GM12878 (cell line): ENCODE results near the gene SNCG. TPM values are rescaled to one million over a fixed set of nuclear protein-coding genes. Genes with fewer than 3 reads are reported as not detected.
A peak's percentile ranks its signal among the peaks of the same experiment; 100 is the strongest.

Experiments
- ATF3 ChIP-seq: IDR thresholded peaks from 2 replicates; pipeline ENCODE4 v1.6.1; 2011; ENCODE audit warnings: low read depth, mild to moderate bottlenecking, low read length, moderate library complexity, borderline replicate concordance; ENCODE audit errors: extremely low read depth
- BACH1 ChIP-seq: fragments of 450-650 bp; IDR thresholded peaks from 2 replicates; pipeline ENCODE4 v1.6.1; 2017; ENCODE audit warnings: mild to moderate bottlenecking, borderline replicate concordance
- BCL11A ChIP-seq: IDR thresholded peaks from 2 replicates; pipeline ENCODE4 v1.6.1; 2011; ENCODE audit warnings: low read depth, low read length
- BCLAF1 ChIP-seq: fragments of 450-650 bp; IDR thresholded peaks from 2 replicates; pipeline ENCODE4 v1.6.1; 2017; ENCODE audit warnings: antibody characterized with exemption, mild to moderate bottlenecking, moderate library complexity
- CBFB ChIP-seq: IDR thresholded peaks from 2 replicates; pipeline ENCODE4 v1.6.1; 2016; ENCODE audit warnings: antibody characterized with exemption, low read depth
- CHD2 ChIP-seq: IDR thresholded peaks from 2 replicates; pipeline ENCODE4 v1.6.1; 2011; ENCODE audit warnings: low read depth, low read length, improper control_type of control experiment, borderline replicate concordance
- CREM ChIP-seq: IDR thresholded peaks from 2 replicates; pipeline ENCODE4 v1.6.1; 2014; ENCODE audit warnings: antibody characterized with exemption, low read depth
- NBN ChIP-seq: fragments of 450-650 bp; IDR thresholded peaks from 2 replicates; pipeline ENCODE4 v1.6.1; 2016
- NKRF ChIP-seq: fragments of 450-650 bp; conservative IDR thresholded peaks from 2 replicates; pipeline ENCODE4 v1.6.1; 2017; ENCODE audit warnings: mild to moderate bottlenecking, moderate library complexity
- PKNOX1 ChIP-seq: fragments of 450-650 bp; IDR thresholded peaks from 2 replicates; pipeline ENCODE4 v1.6.1; 2016; ENCODE audit warnings: mild to moderate bottlenecking
- RAD51 ChIP-seq: fragments of 450-650 bp; IDR thresholded peaks from 2 replicates; pipeline ENCODE4 v1.6.1; 2016; ENCODE audit warnings: moderate library complexity, mild to moderate bottlenecking, inconsistent platforms
- RELB ChIP-seq: fragments of 450-650 bp; IDR thresholded peaks from 2 replicates; pipeline ENCODE4 v1.6.1; 2017; ENCODE audit warnings: low read depth, mild to moderate bottlenecking, moderate library complexity
- TARDBP ChIP-seq: IDR thresholded peaks from 2 replicates; pipeline ENCODE4 v1.6.1; 2016; ENCODE audit warnings: borderline replicate concordance
- USF1 ChIP-seq: IDR thresholded peaks from 2 replicates; pipeline ENCODE4 v1.6.1; 2011; ENCODE audit warnings: borderline replicate concordance, low read depth, mild to moderate bottlenecking, moderate library complexity, mixed read lengths, low read length; ENCODE audit not compliant: insufficient read depth; ENCODE audit errors: extremely low read length
- ZNF687 ChIP-seq: fragments of 450-650 bp; IDR thresholded peaks from 2 replicates; pipeline ENCODE4 v1.6.1; 2017; ENCODE audit warnings: mild to moderate bottlenecking, moderate library complexity
- polyA plus RNA-seq, 11 experiments: library from polyadenylated mRNA; depleted of rRNA in 4 of 11; unstranded in 6 of 11; stranded (reverse) in 5 of 11; fragments of >200 nt; fragmentation: Nextera tagmentation in 4 of 11; fragmentation: Illumina TruSeq in 1 of 11; extraction: Ambion mirVana in 4 of 11; extraction: Trizol in 1 of 11; gene quantifications; 1 replicate in 1 of 11; 2 replicates in 10 of 11; pipeline versions ENCODE4 v1.2.1 to v1.2.3, GENCODE V29; 2011 to 2016; ENCODE audit warnings: inconsistent platforms in 2 of 11, missing spikeins in 2 of 11, low read depth in 1 of 11
- total RNA-seq, 4 experiments: library from RNA; depleted of rRNA in 3 of 4; stranded (reverse); fragments of >200 nt in 3 of 4; fragmentation: Illumina TruSeq in 1 of 4; extraction: Trizol in 1 of 4; gene quantifications; 2 replicates each; pipeline versions ENCODE4 v1.2.1 to v1.2.3, GENCODE V29; 2013 to 2021

Gene SNCG
- total and polyA plus RNA-seq, 10 of the 15 experiments (the other 5 are each of a cell fraction or from before 2014, with no cell fraction given): 0.22 to 1.3 (median 0.42) TPM; not detected in 6

- TF ChIP-seq BCLAF1 (peak; percentile 72; the same call in 1 of the 2 replicates), NKRF (peak; percentile 58), BCL11A (no peak), PKNOX1 (peak; percentile 14; the same call in 1 of the 2 replicates), CREM (no peak), TARDBP (no peak), BACH1 (0 out of 2 replicates have a peak, but pooled peaks have one; percentile 82), CBFB (no peak), CHD2 (0 out of 2 replicates have a peak, but pooled peaks have one; percentile 19), USF1 (peak; percentile 64), RELB (0 out of 2 replicates have a peak, but pooled peaks have one; percentile 23), ATF3 (no peak), ZNF687 (peak; percentile 84), NBN (no peak), RAD51 (peak; percentile 79)
Observed at GRCh38 chr10:86971232-86971991, 13.0 kb downstream of the SNCG start (continued).
